ENCODE results near the gene PAXX.

PAXX gene

DNA sequence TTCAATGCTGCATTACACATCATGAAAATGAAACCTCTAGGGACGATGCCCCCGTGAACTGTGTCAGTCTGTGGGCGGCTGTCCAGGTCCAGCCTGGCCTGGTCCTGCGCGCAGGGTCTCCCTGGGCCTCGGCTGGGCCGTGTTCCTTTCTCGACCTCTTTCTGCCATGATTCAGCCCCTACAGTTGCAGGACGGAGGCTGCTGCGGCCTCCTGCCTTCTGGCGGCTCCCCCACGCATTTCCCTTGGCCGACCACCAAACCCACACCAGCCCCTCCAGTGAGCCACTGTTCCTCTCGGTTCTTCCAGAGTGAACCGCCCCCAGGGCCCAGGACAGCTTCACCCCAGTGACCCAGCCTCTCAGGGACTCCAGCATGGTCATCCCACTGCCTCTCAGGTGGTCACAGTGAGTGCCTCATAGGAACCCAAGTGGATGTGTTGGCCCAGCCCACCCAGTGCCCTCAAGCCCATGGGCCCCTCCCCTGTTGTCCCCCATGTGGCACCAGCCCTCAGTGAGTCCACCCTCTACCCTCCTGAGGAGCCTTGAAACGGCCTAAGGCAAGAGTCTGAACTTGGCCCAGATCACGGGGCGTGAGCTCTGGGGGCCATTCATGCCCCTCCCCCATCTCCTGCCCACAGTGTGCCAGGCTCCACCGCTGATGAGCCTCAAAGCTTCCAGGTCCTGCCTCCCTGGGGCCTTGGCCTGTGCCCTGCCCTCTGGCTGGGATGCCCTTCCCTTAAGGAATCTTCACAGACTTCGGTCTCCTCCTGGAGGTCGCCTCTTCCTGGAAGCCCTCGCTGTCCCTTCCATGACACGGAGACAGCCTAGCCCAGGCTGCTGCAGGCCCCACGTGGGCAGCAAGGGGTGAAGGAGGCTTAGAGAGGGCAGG lies 14.1 kb downstream of the PAXX start:
- peak; percentile 20 for DNase-seq

DNA sequence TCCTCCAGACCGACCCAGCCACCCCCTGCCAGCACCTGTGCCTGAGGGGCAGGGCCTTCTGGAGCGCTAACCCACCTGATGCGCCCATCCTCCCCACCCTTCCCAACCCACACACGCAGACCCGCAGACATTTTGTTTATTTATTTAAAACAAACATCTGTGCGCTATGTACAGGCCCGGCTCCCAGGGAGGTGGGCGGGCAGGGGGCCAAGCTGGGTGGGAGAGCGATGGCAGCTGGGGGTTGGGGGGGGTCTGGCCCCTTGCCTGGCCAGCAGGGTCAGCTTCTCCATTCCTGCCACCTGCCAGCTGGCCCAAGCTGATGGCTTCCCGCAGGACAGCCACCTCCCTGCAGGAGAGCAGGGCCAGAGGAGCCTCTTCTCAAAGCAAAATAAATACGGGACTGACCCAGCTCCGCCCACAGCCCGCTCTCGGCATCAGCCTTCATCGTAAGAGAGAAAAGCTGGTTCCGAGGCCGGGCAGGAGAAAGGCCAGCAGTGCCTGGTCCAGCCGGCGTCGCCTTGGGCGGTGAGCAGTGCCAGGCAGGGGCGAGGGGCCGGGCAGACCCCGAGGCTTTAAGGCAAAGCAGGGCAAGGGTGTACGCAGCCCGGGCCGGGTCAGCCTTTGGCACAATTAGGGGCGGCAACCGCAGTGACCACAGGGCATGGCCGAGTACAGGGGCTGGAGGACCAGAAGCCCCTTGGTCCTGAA lies 15.0 kb downstream of the PAXX start:
- DNase-seq: peak; percentile 72

DNA sequence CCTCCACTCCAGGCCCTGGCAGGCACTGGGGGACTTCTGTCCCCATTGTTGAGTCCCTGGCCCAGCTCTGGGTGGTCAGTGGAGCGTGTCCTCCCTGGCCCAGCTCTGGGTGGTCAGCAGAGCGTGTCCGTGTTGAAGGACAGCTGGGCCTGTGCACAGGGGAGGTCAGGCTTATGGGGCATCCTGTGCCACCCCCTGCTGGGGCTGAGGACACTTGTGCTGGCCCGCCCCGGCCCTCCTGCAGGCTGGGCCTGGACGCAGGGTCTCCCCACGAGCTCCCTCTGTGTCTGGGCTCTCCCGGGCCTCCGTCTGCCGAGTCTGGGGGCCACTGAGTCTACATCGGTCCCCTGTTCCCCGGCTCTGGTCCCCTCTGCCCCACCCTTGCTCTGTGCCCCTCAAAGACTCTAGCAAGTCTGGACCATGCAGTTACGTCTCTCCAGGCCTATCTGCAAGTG lies 15.6 kb downstream of the PAXX start:
- DNase-seq: no peak

DNA sequence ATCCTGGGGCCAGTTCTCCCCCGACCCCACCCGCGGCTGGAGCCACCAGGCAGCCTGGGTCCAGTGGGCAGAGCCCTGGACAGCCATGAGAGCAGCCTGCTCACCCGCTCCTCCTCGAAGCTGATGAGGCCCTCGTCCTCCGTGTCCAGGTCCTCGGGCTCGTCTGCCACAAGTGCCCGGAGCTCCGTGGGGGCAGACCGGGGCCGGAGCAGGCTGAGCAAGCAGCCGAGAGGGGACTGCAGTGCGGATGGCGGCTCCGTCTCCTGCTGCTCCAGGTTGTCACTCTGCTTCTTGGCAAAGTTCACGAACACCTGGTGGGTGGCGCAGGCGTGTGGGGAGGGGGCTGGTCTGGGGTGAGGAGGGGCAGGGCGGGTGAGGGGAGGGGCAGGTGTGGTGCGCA lies 16.1 kb downstream of the PAXX start:
- no peak for DNase-seq

DNA sequence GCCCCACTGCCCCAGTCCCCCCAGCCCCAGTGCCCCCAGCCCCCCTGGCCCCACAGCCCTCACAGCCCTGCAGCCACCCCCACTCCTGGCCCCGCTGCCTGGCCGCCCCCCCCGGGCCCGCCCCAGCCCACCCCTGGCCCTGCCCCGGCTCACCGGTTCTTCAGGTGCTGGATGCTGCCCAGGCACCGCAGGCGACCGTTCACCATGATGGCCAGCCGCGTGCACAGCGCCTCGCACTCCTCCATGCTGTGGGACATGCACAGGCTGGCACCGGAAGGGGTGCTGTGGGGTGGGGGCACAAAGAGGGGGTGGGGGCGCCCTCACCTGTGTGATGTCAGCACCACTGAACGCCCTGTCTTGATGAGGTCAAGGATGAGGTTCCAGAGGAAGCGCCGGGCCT lies 17.0 kb downstream of the PAXX start:
- DNase-seq: no peak

DNA sequence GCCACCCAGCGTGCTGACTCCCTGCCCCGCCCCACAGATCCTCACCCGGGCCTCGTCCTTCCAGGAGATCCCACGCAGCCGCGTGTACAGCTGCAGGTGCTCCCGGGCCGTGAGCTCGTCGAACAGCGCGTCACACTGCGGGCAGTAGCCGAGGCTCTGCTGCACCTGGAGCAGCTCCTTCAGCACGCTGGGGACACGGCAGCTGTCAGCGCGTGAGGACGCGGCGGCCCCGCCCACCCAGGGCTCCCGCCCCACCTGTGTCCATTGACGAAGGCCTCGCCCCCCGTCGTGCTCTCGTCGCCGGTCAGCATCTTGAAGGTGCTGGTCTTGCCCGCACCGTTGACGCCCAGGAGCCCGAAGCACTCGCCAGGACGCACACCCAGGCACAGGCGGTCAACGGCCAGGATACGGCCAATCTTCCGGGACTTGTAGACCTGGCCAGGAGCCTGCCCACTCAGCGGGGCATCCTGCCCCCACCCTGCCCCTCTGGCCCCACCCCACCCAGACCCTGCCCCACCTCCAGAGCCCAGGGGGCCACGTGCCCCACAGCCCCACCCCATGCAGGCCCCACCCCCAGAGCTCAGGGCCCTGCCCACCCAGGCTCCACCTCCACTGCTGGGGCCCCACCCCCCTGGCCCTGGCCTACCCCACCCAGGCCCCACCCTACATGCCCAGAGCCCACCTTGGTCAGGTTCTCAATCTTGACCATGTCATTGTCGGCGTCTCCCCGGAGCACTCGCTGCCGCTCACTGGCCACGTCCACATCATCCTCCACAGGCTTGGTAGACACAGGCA lies 17.9 kb downstream of the PAXX start:
- DNase-seq: no peak

DNA sequence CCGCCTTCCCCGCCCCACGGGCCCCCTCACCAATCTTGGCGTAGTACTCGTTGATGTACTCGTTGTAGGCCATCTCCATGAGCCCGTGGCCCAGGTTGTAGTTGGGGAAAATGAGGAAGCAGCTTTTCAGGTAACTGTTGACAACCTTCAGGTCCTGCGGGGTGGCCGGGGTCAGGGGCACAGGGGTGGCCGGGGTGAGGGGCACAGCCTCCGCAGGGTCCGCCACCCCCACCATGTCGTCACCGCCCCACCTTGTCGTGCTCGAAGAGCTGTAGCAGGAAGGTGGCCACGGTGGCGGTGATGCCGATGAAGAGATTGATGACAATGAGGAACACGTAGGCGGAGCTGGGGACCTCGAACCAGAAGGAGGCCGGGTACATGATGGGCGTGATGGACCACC lies 18.9 kb downstream of the PAXX start:
- no peak for DNase-seq

DNA sequence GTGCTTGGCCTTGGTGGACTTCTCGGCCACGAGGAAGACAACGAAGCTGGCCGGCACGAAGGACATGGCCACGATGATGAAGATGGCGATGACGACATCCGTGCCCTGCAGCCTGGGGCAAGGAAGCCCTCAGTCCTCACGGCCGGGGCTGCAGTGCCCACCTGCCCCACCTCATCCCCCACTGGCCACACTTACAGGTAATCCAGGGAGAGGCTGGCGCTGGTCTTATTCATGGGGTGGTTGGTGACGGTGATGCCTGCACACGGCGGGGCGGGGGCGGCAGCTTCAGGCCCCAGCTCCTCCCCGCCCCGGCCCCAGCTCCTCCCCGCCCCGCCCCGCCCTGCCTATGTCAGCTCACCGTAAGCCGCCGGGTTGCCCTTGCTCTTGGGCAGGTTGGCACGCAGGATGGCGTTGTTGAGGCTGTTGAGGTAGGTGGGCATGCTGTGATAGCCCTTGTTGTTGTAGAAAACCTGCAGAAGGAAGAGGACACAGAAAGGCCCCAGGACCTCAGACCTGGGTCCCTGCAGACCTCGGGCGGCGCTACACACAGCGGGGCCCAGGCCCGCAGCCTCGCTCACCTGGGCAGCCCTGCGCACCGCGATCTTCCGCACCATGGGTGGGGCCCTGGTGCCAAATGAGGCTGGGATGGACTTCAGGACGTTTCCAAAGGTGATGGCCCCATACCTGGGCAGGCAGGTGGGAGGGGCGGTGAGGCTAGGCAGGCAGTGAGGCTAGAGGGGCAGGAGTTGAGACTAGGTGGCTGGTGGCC lies 19.9 kb downstream of the PAXX start:
- DNase-seq: no peak

DNA sequence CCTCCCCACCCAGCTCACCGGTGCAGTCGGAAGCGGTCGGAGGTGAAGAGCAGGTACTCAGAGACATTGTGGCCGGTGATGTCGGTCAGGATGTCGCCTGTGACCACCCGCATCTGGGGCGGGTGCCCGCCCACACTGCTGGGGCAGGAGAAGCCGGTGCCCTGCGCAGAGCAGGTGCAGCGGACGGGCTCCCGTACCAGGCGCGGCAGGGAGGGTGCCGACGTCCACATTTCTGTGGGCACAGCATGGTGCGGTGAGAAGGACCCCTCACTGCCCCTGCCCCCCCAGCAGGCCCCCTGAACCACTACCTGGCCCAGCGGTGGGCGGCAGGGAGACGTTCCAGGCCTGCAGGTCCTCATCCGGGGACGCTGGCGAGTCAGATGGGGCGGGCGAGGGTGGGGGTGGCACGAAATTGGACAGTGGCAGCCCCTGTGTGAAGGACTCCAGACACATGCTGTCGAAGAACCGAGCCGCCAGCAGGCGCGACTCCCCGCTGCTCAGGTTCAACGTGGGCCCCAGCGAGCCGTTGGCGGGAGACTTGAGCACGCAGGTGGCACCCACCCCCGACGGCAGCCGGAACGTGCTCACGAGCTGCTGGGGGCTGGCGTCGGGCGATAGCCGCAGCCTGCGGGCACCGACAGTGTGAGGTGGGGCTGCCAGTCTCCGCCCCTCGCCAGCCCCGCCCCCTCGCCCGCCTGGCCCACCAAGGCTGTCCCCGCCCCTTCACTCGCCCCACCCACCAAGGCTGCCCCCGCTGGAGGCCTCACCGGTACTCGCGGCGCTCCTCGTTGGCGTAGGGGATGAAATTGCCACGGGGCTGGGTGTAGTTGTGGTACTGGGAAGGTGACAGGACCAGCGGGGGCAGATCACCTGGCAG lies 20.7 kb downstream of the PAXX start:
- no peak for DNase-seq

DNA sequence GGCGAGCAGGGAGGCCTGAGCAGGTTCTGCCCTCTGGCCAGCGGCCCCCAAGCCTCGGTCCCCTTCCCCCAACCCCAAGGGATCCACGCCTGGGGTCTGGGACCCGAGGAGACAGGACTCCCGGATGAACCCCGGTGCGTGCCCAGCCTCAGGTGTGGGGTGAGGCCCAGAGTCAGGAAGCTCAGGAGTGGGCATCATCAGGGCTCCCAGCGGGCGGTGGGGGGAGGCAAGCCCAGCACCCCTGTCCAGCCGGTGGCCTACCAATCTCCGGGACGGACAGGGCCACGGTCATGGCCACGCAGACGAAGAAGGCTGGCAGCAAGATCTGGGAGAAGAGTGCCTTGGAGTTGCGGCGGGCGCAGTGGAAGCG lies 21.3 kb downstream of the PAXX start:
- DNase-seq: no peak

DNA sequence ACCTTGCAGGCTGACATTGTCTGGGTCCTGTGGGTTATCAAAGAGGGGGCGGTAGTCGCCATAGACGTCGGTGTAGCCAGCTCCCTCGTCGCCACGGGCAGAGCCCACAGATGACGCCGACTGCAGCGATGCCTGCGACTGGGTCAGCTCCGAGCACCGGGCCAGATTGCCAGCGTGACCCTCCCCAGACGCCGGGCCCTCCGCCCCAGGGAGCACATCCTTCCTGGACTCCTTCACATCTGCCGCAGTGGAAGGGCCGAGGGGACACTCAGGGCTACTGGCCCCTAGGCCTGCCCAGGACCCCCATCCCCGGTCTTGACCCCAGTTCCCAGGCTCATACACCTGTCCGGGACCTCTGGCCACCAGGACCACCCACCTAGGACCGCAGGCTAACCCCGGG lies 21.9 kb downstream of the PAXX start:
- DNase-seq: no peak

DNA sequence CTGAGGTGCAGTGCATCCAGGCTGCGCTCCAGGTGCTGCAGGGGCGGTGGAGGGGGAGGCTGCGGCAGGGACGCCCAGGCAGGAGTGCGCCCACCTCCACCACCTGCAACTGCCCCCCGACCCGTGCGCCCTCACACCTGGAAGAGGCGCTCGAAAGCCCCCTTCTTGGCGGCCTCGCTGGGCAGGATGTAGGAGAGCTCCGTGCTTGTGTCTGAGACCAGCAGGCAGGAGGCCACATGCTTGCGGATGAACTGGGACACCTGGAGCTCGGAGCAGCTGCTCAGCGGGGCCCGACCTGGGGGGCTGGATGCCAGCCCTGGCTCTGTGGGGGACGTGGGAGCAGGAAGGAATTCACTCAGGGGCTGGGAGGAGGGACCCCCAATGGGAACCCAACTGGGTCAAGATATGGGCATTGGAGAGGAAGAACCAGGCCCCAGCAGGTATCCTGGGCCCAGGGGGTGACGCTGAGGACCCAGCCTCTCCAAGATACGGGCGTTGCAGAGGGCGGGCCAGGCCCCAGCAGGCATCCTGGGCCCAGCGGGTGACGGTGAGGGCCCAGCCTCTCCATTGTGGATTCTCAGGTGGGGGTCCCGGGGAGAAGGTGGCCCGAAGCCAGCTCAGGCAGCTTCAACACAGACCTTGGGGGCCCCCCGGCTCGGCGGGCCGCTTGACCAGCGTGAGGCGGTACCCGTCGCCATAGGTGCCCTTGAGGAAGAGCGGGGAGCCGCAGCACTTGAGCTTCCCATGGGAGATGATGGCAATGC lies 22.7 kb downstream of the PAXX start:
- DNase-seq: no peak

DNA sequence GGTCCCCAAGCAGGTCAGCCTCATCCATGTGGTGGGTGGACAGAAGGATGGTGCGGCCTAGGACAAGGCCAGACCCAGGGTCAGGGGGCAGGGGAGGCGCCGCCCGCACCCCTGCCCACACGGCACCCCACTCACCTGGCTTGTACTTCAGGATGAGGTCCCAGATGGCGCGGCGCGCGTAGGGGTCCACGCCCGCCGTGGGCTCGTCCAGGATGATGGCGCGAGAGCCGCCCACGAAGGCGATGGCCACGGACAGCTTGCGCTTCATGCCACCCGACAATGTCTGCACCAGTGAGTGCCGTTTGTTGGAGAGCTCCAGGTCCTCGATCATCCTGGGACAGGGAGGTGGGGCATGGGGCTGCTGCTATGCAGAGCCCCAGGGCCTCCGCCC lies 23.3 kb downstream of the PAXX start:
- no peak for DNase-seq

DNA sequence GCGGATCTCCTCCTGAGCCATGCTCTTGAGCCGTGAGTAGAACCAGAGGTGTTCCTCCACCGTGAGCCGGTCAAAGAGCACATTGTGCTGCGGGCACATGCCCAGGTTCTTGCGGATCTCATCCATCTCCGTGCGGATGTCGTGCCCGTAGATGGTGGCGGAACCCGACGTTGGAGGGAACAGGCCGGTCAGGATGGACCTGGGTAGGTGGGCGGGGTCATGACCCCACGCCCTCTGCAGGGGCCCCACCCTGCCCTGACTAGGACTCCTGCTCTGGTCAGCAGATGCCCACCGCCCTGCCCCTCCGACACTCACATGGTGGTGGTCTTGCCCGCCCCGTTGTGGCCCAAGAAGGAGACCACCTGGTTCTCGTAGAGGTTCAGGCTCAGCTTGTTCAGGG lies 23.8 kb downstream of the PAXX start:
- DNase-seq: no peak

DNA sequence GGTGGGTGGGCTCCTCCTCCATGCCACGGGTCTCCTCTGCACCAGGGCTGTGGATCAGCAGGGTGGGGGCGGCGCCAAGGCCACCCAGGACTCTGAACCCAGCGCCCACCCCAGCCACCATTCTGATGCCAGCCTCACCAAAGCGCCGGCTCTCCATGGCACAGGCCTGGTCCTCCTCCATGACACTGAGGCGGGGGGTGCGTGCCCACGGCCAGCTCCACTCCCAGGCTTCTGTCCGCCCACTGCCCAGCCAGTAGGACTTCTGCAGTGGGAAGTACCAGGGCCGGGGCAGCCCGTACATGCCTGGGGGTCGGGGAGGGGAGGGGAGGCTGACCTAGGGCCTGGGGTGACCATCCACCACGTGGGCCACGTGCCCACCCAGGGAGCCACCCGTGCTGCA lies 24.2 kb downstream of the PAXX start:
- DNase-seq: no peak

DNA sequence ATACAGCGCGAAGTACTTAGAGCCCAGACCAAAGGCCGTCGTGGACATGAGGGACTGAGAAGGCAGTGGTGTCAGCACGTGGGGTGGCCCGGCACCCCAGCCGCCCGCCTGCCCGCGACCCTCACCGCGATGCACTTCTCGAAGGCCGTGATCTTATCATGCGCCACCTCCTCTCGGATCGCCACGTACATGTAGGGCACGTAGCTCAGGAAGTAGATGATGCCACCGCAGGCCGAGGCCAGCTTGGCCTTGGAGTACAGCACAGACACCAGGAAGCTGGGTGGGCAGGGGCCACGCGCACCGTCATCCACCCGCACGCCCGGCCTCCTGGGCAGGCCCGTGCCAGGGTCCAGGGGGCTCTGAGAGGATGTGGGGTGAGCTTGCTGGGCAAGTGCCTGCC lies 24.8 kb downstream of the PAXX start:
- DNase-seq: no peak

DNA sequence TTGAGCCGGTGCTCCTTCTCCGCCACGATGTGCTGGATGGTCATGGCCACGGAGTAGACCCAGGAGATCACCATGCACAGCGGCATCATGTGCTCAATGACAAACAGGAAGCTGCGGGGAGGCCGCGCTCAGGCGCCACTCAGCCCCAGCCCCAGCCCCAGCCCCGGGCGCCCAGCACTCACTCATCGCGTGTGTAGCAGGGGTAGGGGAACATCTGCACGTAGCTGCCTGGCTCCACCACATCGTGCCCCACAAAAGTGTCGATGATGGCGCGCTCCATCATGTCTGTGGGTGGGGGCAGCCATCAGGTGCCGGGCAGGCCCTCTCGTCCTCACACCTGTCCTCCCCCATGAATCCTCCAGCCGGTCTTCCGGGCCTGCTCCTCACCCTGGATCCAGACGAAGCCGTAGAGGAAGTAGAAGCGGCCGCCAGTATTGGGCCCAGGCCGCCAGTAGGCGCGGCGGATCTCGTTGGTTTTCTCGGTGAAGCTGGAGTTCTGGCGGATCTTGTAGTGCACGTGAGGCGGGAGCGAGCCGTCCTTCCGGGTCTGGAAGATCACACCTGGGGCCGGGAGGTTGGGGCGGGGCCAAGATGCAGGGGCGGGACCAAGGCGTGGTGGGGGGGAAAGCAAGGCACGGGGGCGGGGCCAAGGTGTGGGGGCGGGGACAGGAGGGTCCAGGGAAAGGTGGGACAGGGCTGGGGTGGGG lies 25.7 kb downstream of the PAXX start:
- no peak for DNase-seq

DNA sequence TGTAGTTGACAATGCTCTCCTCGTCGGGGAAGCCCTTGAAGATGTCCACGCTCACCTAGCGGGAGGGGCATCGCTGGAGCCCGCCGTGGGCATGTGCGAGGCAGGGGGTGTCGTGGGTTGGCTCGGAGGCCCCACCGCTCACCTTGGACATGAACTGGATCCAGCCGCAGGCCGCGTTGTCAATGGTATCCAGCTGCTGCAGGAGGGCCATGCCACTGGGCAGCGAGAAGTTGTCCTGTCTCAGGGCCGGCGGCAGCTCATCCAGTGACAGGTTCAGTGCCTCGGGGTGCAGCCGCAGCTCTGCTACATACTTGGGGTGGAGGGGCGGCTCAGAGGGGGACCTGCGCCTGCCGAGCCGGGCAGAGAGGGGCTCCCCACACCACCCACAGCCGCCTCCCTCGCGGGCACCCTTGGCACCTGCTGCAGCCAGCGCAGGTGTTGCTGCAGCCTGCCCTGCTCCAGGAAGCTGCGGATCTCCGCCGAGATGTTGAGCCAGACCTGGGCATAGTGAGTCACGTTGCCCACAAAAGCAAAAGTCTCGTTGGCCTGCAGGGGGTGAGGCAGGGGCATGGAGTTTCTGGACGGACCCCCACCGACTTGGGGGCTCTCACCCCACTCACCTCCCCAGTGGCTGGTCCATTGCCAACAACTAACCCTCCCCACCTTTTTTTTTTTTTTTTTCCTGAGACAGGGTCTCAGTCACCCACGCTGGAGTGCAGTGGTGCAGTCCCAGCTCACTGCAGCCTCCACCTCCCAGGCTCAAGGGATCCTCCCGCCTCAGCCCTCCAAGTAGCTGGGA lies 26.7 kb downstream of the PAXX start:
- DNase-seq: no peak

DNA sequence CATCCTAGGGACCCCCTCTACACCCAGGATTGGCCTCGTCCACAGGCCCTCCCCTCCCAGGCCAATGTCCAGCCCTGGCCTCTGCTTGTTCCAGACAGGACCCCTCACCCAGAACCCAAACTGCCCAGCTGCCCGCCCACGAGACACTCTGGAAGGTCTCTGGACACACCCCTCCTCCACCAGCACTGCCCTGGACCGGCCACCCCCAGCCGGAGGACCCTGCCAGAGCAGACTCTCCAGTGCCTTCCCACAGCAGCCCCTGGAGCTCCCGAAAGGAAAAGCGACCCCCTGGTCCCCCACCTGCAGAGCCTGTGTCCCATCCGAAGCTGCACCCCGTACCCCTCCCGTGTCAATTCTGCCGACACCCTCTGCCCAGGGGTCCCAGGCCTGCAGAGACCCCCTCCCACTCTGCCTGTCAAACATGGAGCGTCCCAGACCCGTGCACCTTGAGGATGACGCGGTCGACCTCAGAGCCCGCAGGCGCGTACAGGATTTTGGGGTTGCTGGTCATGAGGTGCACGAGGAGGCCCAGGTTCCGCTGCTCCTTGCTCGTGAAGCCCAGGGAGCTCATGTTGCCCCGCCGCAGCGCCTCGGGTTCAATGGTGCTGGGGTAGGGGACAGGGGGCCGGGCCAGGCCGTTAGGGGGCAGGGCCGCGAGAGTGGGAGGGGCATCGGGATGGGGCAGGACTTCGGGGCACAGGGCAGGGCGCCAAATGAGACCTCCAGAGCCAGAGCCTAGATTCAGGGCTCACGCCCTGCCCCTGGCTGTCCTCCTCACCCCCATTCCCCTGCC lies 27.9 kb downstream of the PAXX start:
- DNase-seq: no peak
